ENCODE measurements around the gene MIPOL1.
"Not testable (repeated sequence)": the region's sequence is repeated elsewhere in the genome, so short reads cannot be mapped to it uniquely, and the experiment has no call there.

MIPOL1 gene, protein sequence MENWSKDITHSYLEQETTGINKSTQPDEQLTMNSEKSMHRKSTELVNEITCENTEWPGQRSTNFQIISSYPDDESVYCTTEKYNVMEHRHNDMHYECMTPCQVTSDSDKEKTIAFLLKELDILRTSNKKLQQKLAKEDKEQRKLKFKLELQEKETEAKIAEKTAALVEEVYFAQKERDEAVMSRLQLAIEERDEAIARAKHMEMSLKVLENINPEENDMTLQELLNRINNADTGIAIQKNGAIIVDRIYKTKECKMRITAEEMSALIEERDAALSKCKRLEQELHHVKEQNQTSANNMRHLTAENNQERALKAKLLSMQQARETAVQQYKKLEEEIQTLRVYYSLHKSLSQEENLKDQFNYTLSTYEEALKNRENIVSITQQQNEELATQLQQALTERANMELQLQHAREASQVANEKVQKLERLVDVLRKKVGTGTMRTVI

GRCh38 chr14:37197421-37198272 is at the start of gene MIPOL1:
Gene MIPOL1 (plus strand): TSS chr14:37197937. CDS start chr14:37247889, 49,952 bp downstream.
- peak in 54 of 56 donors; percentile 16 to 85 (median 68) for DNase-seq

DNA sequence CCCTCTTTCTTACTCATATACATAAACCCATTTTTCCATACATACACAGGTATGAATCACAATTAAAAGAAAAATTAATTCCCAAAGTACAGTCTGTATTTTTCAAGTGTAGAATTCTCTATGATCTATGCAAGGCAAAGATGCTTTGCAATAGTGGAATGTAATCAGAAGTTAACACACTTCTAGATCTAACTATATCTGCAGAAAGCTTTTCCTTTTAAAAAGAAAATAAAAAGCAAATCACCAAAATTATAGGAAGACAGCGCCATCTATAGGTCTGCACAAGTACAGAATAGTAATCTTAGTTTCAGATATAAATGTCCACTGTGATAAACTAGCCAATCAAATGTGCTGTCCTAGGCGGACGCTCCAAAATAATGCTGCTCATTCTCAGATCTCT is 47.3 kb upstream of the MIPOL1 start:
- peak in 1 of 56 donors; percentile 1 for DNase-seq

GRCh38 chr14:37153005-37153404 is 44.7 kb upstream of the MIPOL1 start:
- no peak for DNase-seq

DNA sequence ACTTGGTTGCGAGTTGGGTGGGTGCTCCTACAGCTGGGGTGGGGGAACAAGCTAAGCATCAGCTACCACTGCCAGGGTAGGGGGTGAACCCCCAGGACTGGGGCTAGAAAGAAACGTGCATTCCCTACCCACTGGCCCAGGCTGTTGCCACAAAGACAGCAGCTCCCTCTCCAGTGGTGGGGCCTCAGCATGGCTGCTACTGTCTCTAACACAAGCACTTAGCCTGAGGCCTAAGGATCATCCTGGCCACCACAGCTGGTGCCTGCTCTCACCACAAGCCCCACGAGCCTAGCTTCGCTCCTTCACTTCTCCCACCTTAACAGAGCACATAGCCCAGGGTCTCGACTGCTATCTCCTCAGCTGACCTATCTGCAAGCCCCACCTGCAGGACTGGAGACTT is 44.3 kb upstream of the MIPOL1 start:
- DNase-seq, result no peak

DNA sequence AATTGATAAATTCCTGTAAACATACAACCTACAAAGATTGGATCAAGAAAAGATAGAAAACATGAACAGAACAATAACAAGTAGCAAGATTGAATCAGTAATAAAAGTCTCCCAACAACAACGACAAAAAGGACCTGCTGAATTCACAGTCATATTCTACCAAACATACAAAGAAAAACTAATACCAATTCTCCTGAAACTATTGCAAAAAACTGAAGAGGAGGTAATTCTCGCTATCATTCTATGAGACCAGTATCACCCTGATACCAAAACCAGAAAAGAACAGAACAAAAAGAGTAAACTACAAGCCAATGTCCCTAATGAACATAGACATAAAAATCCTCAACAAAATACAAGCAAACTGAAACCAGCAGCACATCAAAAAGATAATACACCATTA is 39.8 kb upstream of the MIPOL1 start:
- no peak for DNase-seq

DNA sequence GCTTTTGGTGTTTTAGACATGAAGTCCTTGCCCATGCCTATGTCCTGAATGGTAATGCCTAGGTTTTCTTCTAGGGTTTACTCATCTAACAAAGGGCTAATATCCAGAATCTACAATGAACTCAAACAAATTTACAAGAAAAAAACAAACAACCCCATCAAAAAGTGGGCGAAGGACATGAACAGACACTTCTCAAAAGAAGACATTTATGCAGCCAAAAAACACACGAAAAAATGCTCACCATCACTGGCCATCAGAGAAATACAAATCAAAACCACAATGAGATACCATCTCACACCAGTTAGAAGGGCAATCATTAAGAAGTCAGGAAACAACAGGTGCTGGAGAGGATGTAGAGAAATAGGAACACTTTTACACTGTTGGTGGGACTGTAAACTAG is 35.4 kb upstream of the MIPOL1 start:
- not testable (repeated sequence) for DNase-seq

- DNase-seq, result no peak
Observed at GRCh38 chr14:37165794-37166193, 31.9 kb upstream of the MIPOL1 start.

GRCh38 chr14:37167151-37168047 is 30.3 kb upstream of the MIPOL1 start:
- no peak for DNase-seq

DNA sequence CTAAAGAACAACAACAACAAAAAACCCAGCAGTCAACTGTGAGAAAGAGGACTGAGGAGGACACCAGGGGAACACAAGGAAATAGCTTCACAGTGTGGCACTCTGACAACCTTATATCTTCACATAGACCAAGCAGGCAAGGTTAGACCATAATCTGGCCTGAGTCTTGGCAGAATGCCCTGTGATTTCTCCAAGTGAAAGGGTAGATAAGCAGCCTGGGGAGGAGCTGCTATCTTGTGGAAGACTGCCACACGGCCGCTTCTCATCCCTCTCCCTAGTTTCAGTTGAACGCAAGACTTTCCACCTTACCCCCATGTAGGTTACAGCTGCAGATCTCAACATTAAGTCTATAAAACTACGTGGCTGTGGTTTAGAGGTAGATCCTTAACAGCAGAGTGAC is 29.0 kb upstream of the MIPOL1 start:
- DNase-seq, result no peak

DNA sequence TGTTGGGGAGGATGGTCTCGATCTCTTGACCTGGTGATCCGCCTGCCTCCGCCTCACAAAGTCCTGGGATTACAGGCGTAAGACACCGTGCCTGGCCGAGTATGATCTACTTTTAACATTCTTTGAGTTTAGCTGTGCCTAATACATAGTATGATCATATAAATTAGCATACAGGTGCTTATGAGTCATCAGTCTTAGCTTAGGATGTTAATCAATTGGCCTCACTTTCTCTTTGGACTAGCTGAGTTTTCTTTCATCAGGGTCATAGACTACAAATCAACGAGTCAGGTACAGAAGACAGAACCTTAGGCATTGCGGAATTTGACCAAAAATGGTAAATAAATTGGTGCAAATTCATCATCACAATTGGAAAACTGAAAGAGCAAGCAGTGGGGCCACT is 27.5 kb upstream of the MIPOL1 start:
- no peak for DNase-seq

GRCh38 chr14:37170993-37171392 is 26.7 kb upstream of the MIPOL1 start:
- DNase-seq, result no peak

DNA sequence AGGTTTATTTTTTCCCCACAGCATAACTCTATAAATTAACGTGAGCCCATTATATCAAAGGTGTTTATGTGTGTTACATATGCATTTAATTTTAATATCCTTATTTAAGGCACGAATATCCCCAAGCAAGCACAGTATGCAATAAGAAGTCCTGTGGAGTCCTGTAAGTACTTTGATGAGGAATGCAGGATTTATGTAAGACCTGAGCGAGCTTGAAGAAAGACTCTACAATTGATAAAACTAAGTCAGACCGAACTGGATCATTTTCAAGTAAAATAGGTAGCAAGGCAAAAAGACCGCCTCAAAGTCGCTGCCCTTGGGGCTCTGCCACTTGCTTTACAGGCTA is 26.1 kb upstream of the MIPOL1 start:
- no peak for DNase-seq

GRCh38 chr14:37172024-37172869 is 25.5 kb upstream of the MIPOL1 start, which contains the start of gene SLC25A21:
Gene SLC25A21 (minus strand): TSS chr14:37172606.
- peak; percentile 6 to 82 (median 60) for DNase-seq

DNA sequence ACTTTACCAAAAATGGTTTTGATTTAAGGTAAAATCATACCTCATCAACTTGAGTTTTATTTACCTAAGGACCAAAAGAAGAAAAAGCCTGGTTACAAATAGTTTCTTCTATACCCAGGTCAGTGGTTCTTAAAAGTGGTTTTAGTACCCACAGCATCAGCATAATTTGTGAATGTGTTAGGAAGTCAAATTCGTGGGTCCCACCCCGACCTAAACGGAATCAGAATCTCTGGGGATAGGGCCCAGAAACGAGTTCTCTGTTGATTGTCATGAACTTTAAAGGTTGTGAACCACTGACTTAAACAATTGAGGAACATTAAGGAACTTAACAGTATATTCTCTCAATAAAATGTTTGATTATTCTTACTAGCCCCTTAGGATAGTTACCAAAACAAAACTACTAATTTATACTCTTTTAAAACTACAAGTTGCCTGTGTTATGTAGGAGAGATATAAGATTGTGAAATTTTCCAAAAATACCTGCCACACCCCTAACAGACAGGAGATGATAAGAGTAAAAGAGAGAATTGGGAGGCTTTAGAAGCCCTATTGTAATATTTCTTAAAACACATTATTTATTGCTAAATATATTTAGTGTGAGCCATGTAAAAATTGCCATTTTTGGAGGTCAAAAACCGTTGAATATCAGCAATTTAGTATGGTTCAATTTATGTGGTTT is 24.7 kb upstream of the MIPOL1 start:
- no peak for DNase-seq

DNA sequence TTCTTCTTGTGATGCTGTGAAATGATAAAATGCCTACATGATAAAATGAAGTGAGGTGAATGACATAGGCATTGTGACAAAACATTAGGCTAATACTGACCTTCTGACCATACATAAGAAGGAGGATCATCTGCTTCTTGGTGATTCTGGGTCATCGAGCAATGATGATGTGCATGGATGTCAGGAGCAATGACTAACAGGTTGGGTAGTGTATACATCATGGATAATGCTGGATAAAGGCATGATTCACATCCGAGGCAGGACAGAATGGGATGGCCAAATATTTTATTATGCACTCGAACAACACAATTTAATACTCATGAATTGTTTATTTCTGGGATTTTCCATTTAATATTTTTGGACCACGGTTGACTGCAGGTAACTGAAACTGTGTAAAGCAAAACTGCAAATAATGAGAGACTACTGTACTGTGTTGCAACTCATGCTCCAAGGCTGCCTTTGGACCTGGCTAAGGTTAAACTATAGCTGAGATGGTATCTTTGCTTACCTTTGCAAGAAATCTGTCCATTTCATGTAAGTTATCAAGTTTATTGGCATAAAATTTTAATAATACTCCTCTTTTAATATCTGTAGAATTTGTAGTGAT is 17.7 kb upstream of the MIPOL1 start:
- no peak for DNase-seq

DNA sequence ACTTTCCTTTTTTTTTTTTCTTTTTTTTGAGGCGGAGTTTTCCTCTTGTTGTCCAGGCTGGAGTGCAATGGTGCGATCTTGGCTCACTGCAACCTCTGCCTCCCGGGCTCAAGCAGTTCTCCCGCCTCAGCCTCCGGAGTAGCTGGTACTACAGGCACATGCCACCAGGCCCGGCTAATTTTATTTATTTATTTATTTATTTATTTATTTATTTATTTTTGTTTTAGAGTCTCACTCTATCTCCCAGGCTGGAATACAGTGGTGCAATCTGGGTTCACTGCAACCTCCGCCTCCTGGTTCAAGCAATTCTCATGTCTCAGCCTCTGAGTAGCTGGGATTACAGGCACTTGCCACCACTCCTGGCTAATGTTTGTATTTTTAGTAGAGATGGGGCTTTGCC is 16.9 kb upstream of the MIPOL1 start:
- not testable (repeated sequence) for DNase-seq

GRCh38 chr14:37181441-37181840 is 16.3 kb upstream of the MIPOL1 start:
- DNase-seq, result no peak

DNA sequence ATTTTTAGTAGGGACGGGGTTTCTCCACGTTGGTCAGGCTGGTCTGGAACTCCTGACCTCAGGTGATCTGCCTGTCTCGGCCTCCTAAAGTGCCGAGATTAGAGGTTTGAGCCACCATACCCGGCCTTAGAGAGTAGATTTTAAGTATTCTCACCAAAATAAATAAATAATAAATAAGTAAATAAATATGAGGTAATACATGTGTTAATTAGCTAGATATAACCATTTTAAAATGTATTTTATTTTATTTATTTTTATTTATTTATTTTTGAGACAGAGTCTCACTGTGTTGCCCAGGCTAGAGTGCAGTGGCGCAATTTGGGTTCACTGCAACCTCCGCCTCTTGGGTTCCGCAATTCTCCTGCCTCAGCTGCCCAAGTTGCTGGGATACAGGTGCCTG is 13.2 kb upstream of the MIPOL1 start:
- DNase-seq, result not testable (repeated sequence)

DNA sequence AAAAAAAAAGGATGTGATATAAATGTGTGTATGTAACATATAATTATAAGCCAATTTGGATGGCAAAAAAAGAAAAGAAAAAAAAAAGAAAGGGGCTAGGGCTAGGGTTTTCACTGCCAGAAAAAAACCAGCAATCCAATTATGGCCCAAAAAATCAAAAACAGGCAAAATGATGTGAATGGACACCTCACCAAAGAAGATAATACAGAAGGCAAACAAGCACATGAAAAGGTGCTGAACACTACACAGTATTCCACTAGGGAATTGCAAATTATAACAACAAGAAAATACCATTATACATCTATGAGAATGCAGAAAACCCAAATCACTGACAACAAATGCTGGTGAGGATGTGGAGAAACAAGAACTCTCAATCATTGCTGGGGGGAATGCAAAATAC is 12.1 kb upstream of the MIPOL1 start:
- no peak for DNase-seq
